Activated CD8-positive, alpha-beta memory T cell treated with anti-CD3 and anti-CD28 coated beads, Interleukin-2, amount 10 ng/mL, durations not matched to agents 7 days and 5 days (primary cell): ENCODE measurements around the gene CRLF1. TPM values are rescaled to one million over a fixed set of nuclear protein-coding genes. Genes with fewer than 3 reads are reported as not detected.

Experiments used
- ATAC-seq: fragments of 150-1000 bp; cut with Tn5 transposase; one replicate; pipeline ENCODE4 v1.10.0; 2021; ENCODE audit warnings: moderate library complexity
- CTCF ChIA-PET: fragments of 350-600 bp; sonication (Branson Sonifier 250); formaldehyde crosslinking; loops from one replicate; lab custom pipeline; 2021; ENCODE audit warnings: antibody characterized with exemption; lab: Charles Lee
- DNase-seq: peaks from one replicate; pipeline ENCODE4 v3.0.0-alpha.2; 2020
- H3K27ac Mint-ChIP-seq: one replicate; pipeline ENCODE4 v1.8.0; 2021; ENCODE audit warnings: mild to moderate bottlenecking, mixed read lengths
- H3K27me3 Mint-ChIP-seq: one replicate; pipeline ENCODE4 v1.8.0; 2021; ENCODE audit warnings: mixed read lengths
- H3K36me3 Mint-ChIP-seq: one replicate; pipeline ENCODE4 v1.8.0; 2021; ENCODE audit warnings: mild to moderate bottlenecking, mixed read lengths
- H3K4me1 Mint-ChIP-seq: one replicate; pipeline ENCODE4 v1.8.0; 2021; ENCODE audit warnings: mixed read lengths
- H3K4me3 Mint-ChIP-seq: one replicate; pipeline ENCODE4 v1.8.0; 2021; ENCODE audit warnings: mild to moderate bottlenecking, moderate library complexity, mixed read lengths
- H3K9me3 Mint-ChIP-seq: one replicate; pipeline ENCODE4 v1.8.0; 2022; ENCODE audit warnings: low read depth, mixed read lengths
- total RNA-seq, 2 experiments: library from RNA; stranded (reverse); gene quantifications; one replicate each; pipeline ENCODE4 v1.2.3, GENCODE V29; 2021

The CRLF1 gene
- total RNA-seq, 2 experiments from 2014 or later, result not detected

DNA sequence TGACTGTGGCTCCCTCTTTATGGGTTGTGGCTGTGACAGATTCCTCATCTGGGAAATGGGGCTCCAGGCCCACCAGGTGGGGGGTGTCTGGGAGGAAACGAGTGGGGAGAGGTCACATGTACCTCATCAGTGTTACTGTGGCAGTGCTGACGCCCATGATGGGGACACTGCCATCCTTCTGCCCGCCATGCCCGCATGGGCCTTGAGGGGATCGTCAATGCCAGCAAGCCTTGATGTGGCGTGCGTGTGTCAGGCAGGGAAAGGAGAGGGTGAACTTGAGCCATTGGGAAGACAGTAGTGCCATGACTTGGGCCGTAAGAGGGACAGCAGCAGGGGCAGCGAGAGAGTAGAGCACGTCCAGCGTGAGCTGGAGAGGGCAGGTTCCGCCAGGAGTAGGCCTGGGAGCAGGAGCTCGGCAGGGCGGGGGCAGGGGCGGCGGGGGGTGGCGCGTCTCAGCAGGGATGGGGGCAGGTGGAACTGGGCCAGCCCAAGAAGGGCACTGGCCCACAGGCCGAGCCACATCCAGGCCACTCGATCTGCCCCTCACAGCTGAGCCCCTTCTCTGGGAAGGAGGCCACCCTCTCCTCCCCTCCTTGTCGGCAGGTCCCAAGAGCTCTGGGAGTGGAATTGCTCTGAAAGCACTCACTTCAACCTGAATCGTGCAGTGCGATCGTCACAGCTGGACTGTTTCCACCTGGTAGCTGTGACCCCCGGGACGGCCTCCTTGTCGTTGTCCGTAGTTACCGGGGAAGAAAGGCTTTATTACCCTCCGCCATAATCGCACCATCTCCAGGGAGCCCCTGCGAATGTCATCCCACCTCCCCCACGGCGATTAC is 40.2 kb upstream of the CRLF1 start:
- ATAC-seq, result no peak
- Mint-ChIP-seq H3K4me1 (peaks cover 3% of the 10 kb centered on the region), H3K9me3 (no peaks in the 10 kb centered on the region), H3K27ac (no peak overlapping the region), H3K27me3 (no peaks in the 10 kb centered on the region), H3K4me3 (no peak overlapping the region), H3K36me3 (no peaks in the 10 kb centered on the region)
- DNase-seq, result no peak
- CTCF ChIA-PET, result no interaction called here

- H3K27me3 Mint-ChIP-seq, result no peaks in the 10 kb centered on the region
- no peaks in the 10 kb centered on the region for H3K9me3 Mint-ChIP-seq
- no peak overlapping the region for H3K4me3 Mint-ChIP-seq
- no peaks in the 10 kb centered on the region for H3K36me3 Mint-ChIP-seq
- ATAC-seq (no peak), DNase-seq (no peak)
- peaks cover 3% of the 10 kb centered on the region for H3K4me1 Mint-ChIP-seq
- H3K27ac Mint-ChIP-seq, result no peak overlapping the region
- CTCF ChIA-PET, result no interaction called here
Observed at GRCh38 chr19:18645035-18645511, 38.5 kb upstream of the CRLF1 start.

- DNase-seq (no peak), ATAC-seq (no peak)
- Mint-ChIP-seq H3K36me3 (no peaks in the 10 kb centered on the region), H3K27ac (no peak overlapping the region), H3K27me3 (no peaks in the 10 kb centered on the region), H3K9me3 (no peaks in the 10 kb centered on the region), H3K4me3 (no peak overlapping the region), H3K4me1 (peaks cover 5% of the 10 kb centered on the region)
- CTCF ChIA-PET, result no interaction called here
Observed at GRCh38 chr19:18644196-18645034, 37.8 kb upstream of the CRLF1 start.

DNA sequence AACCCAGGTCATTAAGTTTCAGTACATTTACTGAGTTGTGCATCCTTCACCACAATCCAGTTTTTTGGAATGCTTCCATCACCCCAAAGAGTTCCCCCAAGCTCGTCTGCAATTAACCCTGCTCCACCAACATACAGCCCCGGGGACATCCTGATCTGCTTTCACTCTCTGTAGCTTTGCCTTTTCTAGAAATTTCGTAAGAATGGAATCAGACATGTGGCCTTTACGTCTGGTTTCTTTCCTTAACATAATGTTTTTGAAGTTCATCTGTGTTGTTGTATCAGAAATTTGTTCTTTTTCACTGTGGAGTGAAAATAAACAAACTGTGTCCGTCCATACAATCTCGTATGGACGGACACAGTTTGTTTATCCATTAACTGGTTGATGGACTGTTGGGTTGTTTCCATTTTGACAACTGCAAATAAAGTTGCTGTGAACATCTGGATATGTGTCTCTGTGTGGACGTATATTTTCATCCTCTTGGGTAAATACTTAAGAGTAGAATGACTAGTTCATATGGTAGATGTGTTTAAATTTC is 33.2 kb upstream of the CRLF1 start:
- peaks cover 1% of the 10 kb centered on the region for H3K27me3 Mint-ChIP-seq
- H3K4me1 Mint-ChIP-seq, result peaks cover 23% of the 10 kb centered on the region
- DNase-seq (no peak), ATAC-seq (no peak)
- CTCF ChIA-PET, result interaction anchor here (0.7 kb wide), 1 partner anchor 226 kb away, joined by 3 read pairs; no protein-coding TSS in a partner anchor
- no peaks in the 10 kb centered on the region for H3K9me3 Mint-ChIP-seq
- H3K27ac Mint-ChIP-seq, result no peak overlapping the region
- no peak overlapping the region for H3K4me3 Mint-ChIP-seq
- peaks cover 2% of the 10 kb centered on the region for H3K36me3 Mint-ChIP-seq

- Mint-ChIP-seq H3K4me1 (peaks cover 19% of the 10 kb centered on the region), H3K36me3 (peaks cover 2% of the 10 kb centered on the region), H3K9me3 (no peaks in the 10 kb centered on the region), H3K4me3 (peak overlapping the region; percentile 83), H3K27me3 (peaks cover 7% of the 10 kb centered on the region), H3K27ac (peak overlapping the region; percentile 76)
- CTCF ChIA-PET, result no interaction called here
- no peak for ATAC-seq
- DNase-seq, result no peak
Observed at GRCh38 chr19:18637673-18638630, 31.4 kb upstream of the CRLF1 start.

DNA sequence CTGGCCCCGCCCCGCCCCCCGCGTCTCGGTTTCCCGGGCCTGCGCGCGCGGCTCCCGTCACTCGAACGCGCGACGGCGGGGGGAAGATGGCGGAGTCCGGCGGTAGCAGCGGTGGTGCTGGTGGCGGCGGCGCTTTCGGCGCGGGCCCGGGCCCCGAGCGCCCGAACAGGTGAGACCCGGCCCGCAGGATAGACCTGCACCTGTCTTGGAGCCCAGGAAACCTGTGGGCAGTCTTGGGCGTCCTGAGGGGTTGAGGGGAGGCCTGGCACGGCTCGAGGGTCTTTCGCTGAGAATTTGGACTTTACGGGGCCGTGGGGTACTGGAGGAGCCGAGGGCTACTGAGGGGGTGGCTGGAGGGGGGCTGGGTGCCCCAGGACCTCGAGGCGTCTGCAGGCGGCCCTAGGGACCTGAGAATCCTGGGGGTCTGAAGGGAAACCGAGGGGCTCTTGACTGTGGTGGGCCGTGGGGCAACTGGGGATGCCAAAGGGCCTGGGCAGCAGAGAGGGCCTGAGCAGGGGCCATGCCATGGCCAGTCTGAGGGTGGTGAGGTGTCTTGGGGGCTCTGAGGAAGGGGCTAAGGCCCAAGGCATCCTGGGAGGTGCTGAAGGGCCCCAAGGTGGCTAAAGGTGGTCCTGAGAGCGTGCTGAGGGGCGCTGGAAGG is 30.5 kb upstream of the CRLF1 start, which contains the start of gene KLHL26:
Gene KLHL26 (plus strand): TSS at position 60 of the 661 bp plus-strand sequence. CDS start 27 bp downstream, at position 87.
- no peaks in the 10 kb centered on the region for H3K9me3 Mint-ChIP-seq
- peaks cover 7% of the 10 kb centered on the region for H3K27me3 Mint-ChIP-seq
- DNase-seq, result peak; percentile 44
- peaks cover 2% of the 10 kb centered on the region for H3K36me3 Mint-ChIP-seq
- peak within 1 kb of the TSS; percentile 90 for H3K27ac Mint-ChIP-seq
- CTCF ChIA-PET, result no interaction called here
- peak within 1 kb of the TSS; percentile 83 for H3K4me3 Mint-ChIP-seq
- peaks cover 19% of the 10 kb centered on the region for H3K4me1 Mint-ChIP-seq
- no peak for ATAC-seq

- peaks cover 19% of the 10 kb centered on the region for H3K4me1 Mint-ChIP-seq
Observed at GRCh38 chr19:18636183-18636968, 29.8 kb upstream of the CRLF1 start.

DNA sequence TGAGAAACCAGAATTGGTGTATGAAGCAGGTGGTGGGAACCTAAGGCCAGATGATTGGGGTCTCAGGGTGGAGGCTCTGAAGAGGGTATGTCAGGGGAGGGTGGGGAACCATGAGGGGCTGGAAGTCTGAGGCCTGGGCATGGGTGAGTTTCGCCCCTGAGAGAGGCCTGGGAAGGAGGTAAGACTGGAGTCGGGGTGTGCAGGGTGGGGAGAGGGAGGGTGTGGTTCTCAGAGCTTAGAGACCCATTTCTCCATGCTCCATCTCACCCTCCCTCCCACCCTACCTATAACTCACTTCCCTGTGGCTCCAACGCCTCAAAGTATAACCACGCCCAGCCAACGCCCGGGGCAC is 29.2 kb upstream of the CRLF1 start:
- Mint-ChIP-seq H3K27ac (peak overlapping the region; percentile 90), H3K4me3 (peak overlapping the region; percentile 83), H3K4me1 (peaks cover 19% of the 10 kb centered on the region), H3K27me3 (peaks cover 7% of the 10 kb centered on the region), H3K9me3 (no peaks in the 10 kb centered on the region), H3K36me3 (peaks cover 2% of the 10 kb centered on the region)
- ATAC-seq (no peak), DNase-seq (no peak)
- CTCF ChIA-PET, result interaction anchor here (1.5 kb wide), 1 partner anchor 196 kb away, joined by 3 read pairs; the partner anchor contains the start of gene UPF1

More at GRCh38 chr19:18636183-18636968, 29.8 kb upstream of the CRLF1 start:
- CTCF ChIA-PET, result no interaction called here
- Mint-ChIP-seq H3K4me3 (peak overlapping the region; percentile 83), H3K36me3 (peaks cover 2% of the 10 kb centered on the region), H3K27me3 (peaks cover 7% of the 10 kb centered on the region), H3K27ac (peak overlapping the region; percentile 90), H3K9me3 (no peaks in the 10 kb centered on the region)
- peak; percentile 99 for DNase-seq
- ATAC-seq, result peak; percentile 94

DNA sequence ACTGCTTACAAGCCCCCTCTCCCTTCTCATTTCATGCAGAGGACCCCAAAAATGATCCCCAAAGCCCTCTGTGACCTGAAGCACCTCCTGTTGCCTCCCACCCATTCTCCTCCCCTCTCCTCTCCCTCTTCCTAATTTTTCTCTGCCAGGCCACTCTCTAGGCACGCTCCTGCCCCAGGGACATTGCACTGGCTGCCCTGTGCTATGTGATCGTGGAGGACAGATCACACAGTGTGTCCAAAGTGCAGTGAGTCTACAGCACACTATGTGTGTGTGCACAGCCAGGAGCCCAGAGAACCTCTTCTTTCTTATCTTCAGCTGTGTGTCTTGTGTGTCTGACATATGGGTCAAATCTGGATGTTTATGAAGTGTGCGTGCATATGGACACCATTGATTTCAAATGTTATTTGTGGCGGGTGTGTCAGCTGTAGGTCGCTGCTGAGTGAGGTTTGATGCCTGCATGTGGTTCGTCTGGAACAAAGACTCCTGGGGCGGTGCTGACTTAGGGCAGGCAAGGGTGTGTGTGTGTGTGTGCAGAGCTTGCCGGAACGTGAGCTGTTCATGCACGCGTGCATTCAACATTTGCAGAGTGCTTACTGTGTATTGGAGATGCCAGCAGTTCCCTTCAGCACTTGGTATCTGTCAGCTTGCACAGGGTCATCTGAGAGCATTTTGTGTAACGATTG is 28.2 kb upstream of the CRLF1 start:
- no peak for ATAC-seq
- no peak for DNase-seq
- CTCF ChIA-PET, result interaction anchor here (0.6 to 1.5 kb wide), 2 partner anchors 156 to 197 kb away, joined by 3 to 5 read pairs; partner anchors contain the start of gene UPF1
- Mint-ChIP-seq H3K36me3 (peaks cover 2% of the 10 kb centered on the region), H3K4me3 (no peak overlapping the region), H3K4me1 (peaks cover 17% of the 10 kb centered on the region), H3K9me3 (no peaks in the 10 kb centered on the region), H3K27ac (no peak overlapping the region), H3K27me3 (peaks cover 7% of the 10 kb centered on the region)

DNA sequence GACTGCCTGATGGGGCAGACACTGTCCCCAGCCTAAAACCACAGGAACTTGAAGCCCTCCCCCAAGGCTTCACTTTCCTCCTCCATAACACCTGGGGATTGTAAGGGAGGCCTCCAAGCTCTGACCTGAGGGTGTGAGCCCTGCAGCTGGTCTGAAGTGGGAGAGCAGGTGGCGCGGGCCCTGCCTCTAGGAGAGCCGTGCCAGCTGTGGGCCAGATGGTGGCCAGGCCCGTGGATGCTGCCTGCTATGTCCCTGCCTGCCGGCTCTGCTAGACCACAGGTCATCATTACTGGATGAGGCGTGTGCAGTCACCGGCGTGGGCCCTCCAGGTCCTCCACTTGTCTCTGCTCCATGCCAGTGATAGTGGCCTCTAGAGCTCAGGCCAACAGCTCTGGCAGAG is 26.7 kb upstream of the CRLF1 start:
- CTCF ChIA-PET, result interaction anchor here (0.6 kb wide), 1 partner anchor 9 kb away, joined by 3 read pairs; no protein-coding TSS in a partner anchor
- H3K27me3 Mint-ChIP-seq, result peaks cover 9% of the 10 kb centered on the region
- ATAC-seq (no peak), DNase-seq (no peak)
- peaks cover under 1% of the 10 kb centered on the region for H3K36me3 Mint-ChIP-seq
- peaks cover 16% of the 10 kb centered on the region for H3K4me1 Mint-ChIP-seq
- H3K9me3 Mint-ChIP-seq, result no peaks in the 10 kb centered on the region
- no peak overlapping the region for H3K4me3 Mint-ChIP-seq
- H3K27ac Mint-ChIP-seq, result no peak overlapping the region
